GM12878 (cell line): ENCODE results near the gene CYB5RL. TPM values are rescaled to one million over a fixed set of nuclear protein-coding genes. Genes with fewer than 3 reads are reported as not detected.
"Not testable (repeated sequence)": the region's sequence is repeated elsewhere in the genome, so short reads cannot be mapped to it uniquely, and the experiment has no call there.

Experiments
- ATAC-seq: fragments of 200-7000 bp; cut with Tn5 transposase; 3 replicates; pipeline ENCODE4 v1.9.1; 2020; ENCODE audit warnings: mild to moderate bottlenecking, moderate library complexity
- BruUV-seq: library from RNA; stranded (reverse); fragments of 400-500 nt; replicated peaks from 2 replicates; lab custom pipeline; 2021; lab: Mats Ljungman, UMichigan
- CTCF ChIA-PET: fragments of 300-600 bp; sonication (Branson Sonifier 250); formaldehyde crosslinking; extraction: SDS; loops from one replicate; lab custom pipeline; 2021; ENCODE audit warnings: inconsistent platforms; lab: Yijun Ruan, JAX
- POLR2A ChIA-PET: fragments of 350-600 bp; formaldehyde crosslinking; extraction: SDS; loops from one replicate; lab custom pipeline; 2021; ENCODE audit warnings: inconsistent platforms; lab: Charles Lee
- RAD21 ChIA-PET: fragments of 300-600 bp; sonication (Branson Sonifier 250); formaldehyde crosslinking; loops from one replicate; lab custom pipeline; 2023; ENCODE audit warnings: antibody characterized with exemption; ENCODE audit not compliant: unreplicated experiment; lab: Charles Lee
- SMC1A ChIA-PET: fragments of 300-600 bp; sonication (Branson Sonifier 250); formaldehyde crosslinking; loops from one replicate; lab custom pipeline; 2023; ENCODE audit not compliant: unreplicated experiment, uncharacterized antibody; lab: Charles Lee
- DNase-seq: peaks from one replicate; pipeline ENCODE4 v3.0.0-alpha.2; 2011; ENCODE audit warnings: low read depth, low spot score
- FAIRE-seq: peaks from 3 replicates; lab custom pipeline; 2011; peaks lifted over from hg19 to GRCh38; lab: Jason Lieb, UNC
- H2AFZ ChIP-seq: 2 replicates; pipeline ENCODE4 v1.6.0; 2011; ENCODE audit warnings: low read depth, low read length, control low read depth; ENCODE audit not compliant: control insufficient read depth
- H3K27ac ChIP-seq: 2 replicates; pipeline ENCODE4 v1.5.1; 2011; ENCODE audit warnings: control low read depth; ENCODE audit not compliant: control insufficient read depth, insufficient read depth
- H3K27me3 ChIP-seq, 2 experiments: replicated peaks in 1 of 2; 2 replicates each; pipeline versions ENCODE4 v1.6.0 to v1.6.1; 2011; ENCODE audit warnings: low read length in 1 of 2; ENCODE audit not compliant: control insufficient read depth in 2 of 2, insufficient read depth in 2 of 2
- H3K36me3 ChIP-seq, 2 experiments: 2 replicates each; pipeline ENCODE4 v1.5.1; 2011; ENCODE audit warnings: low read length in 1 of 2; ENCODE audit not compliant: control insufficient read depth in 2 of 2, insufficient read depth in 2 of 2
- H3K4me1 ChIP-seq: 2 replicates; pipeline ENCODE4 v1.6.1; 2011; ENCODE audit warnings: mild to moderate bottlenecking, low read length, moderate library complexity, mixed read lengths; ENCODE audit not compliant: control insufficient read depth, insufficient read depth
- H3K4me2 ChIP-seq: 2 replicates; pipeline ENCODE4 v1.6.0; 2011; ENCODE audit warnings: control low read depth; ENCODE audit not compliant: control insufficient read depth, insufficient read depth
- H3K4me3 ChIP-seq: fragments of 200-600 bp; sonication (generic); 2 replicates; pipeline ENCODE4 v1.5.1; 2016
- H3K79me2 ChIP-seq: 2 replicates; pipeline ENCODE4 v1.6.0; 2011; ENCODE audit warnings: low read length; ENCODE audit not compliant: control insufficient read depth, insufficient read depth
- H3K9ac ChIP-seq: 2 replicates; pipeline ENCODE4 v1.8.0; 2011; ENCODE audit warnings: low read length, control low read depth, mixed read lengths; ENCODE audit not compliant: control insufficient read depth, insufficient read depth
- H3K9me3 ChIP-seq: replicated peaks from 3 replicates; pipeline ENCODE4 v1.5.1; 2011; ENCODE audit warnings: mild to moderate bottlenecking, low read length; ENCODE audit not compliant: control insufficient read depth, insufficient read depth
- H4K20me1 ChIP-seq: 2 replicates; pipeline ENCODE4 v1.6.0; 2011; ENCODE audit not compliant: control insufficient read depth, insufficient read depth
- CBFB ChIP-seq: IDR thresholded peaks from 2 replicates; pipeline ENCODE4 v1.6.1; 2016; ENCODE audit warnings: antibody characterized with exemption, low read depth
- JUND ChIP-seq: IDR thresholded peaks from 2 replicates; pipeline ENCODE4 v1.6.1; 2012; ENCODE audit warnings: low read depth, mild to moderate bottlenecking, low read length, improper control_type of control experiment, moderate library complexity
- ZBTB11 ChIP-seq: fragments of 450-650 bp; formaldehyde crosslinking; IDR thresholded peaks from 2 replicates; pipeline ENCODE4 v1.5.0; 2022; ENCODE audit warnings: mild to moderate bottlenecking, missing genetic modification characterization
- ZNF24 ChIP-seq: fragments of 450-650 bp; IDR thresholded peaks from 2 replicates; pipeline ENCODE4 v1.6.1; 2017; ENCODE audit warnings: antibody characterized with exemption, mild to moderate bottlenecking
- WGBS: methylation state at CpG from one replicate; pipeline ENCODE4 v1.1.6; 2016; ENCODE audit warnings: low lambda C conversion rate; ENCODE audit not compliant: insufficient replicate concordance, insufficient coverage; ENCODE audit errors: missing lambda C conversion rate; 5-methylcytosine and 5-hydroxymethylcytosine counted together
- in situ Hi-C: fragments of 300-500 bp; cut with MboI; formaldehyde crosslinking; loops from 9 replicates; pipeline ENCODE4 v1.14.3; 2018; ENCODE audit warnings: mixed read lengths
- intact Hi-C: fragments of 100-400 bp; cut with micrococcal nuclease; formaldehyde crosslinking; loops from one replicate; pipeline ENCODE4 v1.14.2; 2022; ENCODE audit not compliant: unreplicated experiment
- polyA plus RNA-seq, 11 experiments: library from polyadenylated mRNA; depleted of rRNA in 4 of 11; unstranded in 6 of 11; stranded (reverse) in 5 of 11; fragments of >200 nt; fragmentation: Nextera tagmentation in 4 of 11; fragmentation: Illumina TruSeq in 1 of 11; extraction: Ambion mirVana in 4 of 11; extraction: Trizol in 1 of 11; gene quantifications; 1 replicate in 1 of 11; 2 replicates in 10 of 11; pipeline versions ENCODE4 v1.2.1 to v1.2.3, GENCODE V29; 2011 to 2016; ENCODE audit warnings: inconsistent platforms in 2 of 11, missing spikeins in 2 of 11, low read depth in 1 of 11
- total RNA-seq, 4 experiments: library from RNA; depleted of rRNA in 3 of 4; stranded (reverse); fragments of >200 nt in 3 of 4; fragmentation: Illumina TruSeq in 1 of 4; extraction: Trizol in 1 of 4; gene quantifications; 2 replicates each; pipeline versions ENCODE4 v1.2.1 to v1.2.3, GENCODE V29; 2013 to 2021

The CYB5RL gene
- total and polyA plus RNA-seq, 10 of the 15 experiments (the other 5 are each of a cell fraction or from before 2014, with no cell fraction given) = 3.1 to 8.7 (median 7.2) TPM

- TF ChIP-seq ZBTB11 (CRISPR knock-in tag) (no peak), JUND (no peak), ZNF24 (no peak), CBFB (no peak)
- TF ChIP-seq, all 136 proteins: peak for 0
Measured at GRCh38 chr1:54167422-54168139, 32.2 kb downstream of the CYB5RL start (continued).

GRCh38 chr1:54166357-54166756 is 33.5 kb downstream of the CYB5RL start:
- H3K27me3 ChIP-seq, RAD21 ChIA-PET, SMC1A ChIA-PET, H3K9ac ChIP-seq, H2AFZ ChIP-seq, POLR2A ChIA-PET, H3K4me1 ChIP-seq, H3K36me3 ChIP-seq, H3K4me3 ChIP-seq, H3K27ac ChIP-seq, intact Hi-C loops, DNase-seq, H3K79me2 ChIP-seq, H4K20me1 ChIP-seq, in situ Hi-C loops, H3K9me3 ChIP-seq, H3K4me2 ChIP-seq, FAIRE-seq, CTCF ChIA-PET, ATAC-seq, BruUV-seq: not testable (repeated sequence)
- WGBS = 86% methylated on average over 8 of the region's 8 CpGs
